NCI-H2171 (cell line): ENCODE results near the gene ADORA2A.
"Not testable (repeated sequence)": the region's sequence is repeated elsewhere in the genome, so short reads cannot be mapped to it uniquely, and the experiment has no call there.

ENCODE experiments used
- DNase-seq: peaks from one replicate; lab custom pipeline; 2025; lab: John Stamatoyannopoulos, UW

Gene ADORA2A

DNA sequence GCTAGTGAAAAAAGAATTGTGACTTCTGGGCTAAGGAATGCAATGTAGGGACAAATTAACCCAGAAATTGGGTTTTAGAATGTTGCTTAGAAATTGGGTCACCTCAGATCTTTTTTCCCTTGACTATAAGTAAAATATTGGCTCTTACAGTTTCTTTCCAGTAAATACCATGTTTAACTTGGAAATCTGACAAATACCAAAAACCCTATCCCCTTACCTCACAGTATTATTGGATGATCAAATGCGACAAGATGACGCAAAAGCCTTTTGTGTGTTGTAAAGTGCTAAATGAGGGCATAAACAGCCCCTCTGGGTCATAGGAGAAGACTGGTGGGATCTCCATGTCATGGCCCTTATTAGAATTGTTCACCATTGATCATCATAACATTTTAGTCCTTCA is 61.6 kb downstream of the ADORA2A start:
- DNase-seq: no peak

- not testable (repeated sequence) for DNase-seq
These were observed 62.0 kb downstream of the ADORA2A start for GRCh38 chr22:24489434-24489833.
